ENCODE measurements around the gene DZANK1.
"Not testable (repeated sequence)": the region's sequence is repeated elsewhere in the genome, so short reads cannot be mapped to it uniquely, and the experiment has no call there.

DNA sequence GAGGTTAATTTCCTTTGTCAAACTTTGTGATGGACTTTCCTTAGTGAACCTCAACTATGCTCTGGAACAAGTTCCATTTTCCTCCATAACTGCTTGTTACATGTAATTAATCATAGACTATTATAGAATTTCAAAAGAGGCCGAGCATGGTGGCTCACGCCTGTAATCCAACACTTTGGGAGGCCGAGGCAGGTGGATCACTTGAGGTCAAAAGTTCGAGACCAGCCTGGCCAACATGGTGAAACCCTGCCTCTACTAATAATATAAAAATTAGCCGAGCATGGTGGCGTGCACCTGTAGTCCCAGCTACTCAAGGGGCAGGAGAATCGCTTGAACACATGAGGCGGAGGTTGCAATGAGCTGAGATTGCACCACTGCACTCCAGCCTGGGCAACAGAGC is 68.1 kb downstream of the DZANK1 start:
- TF ChIP-seq EZH2 (IDR thresholded peaks at IDR 0.05; ENCODE audit: low read length), result not testable (repeated sequence)
- TF ChIP-seq, protein P1, sequence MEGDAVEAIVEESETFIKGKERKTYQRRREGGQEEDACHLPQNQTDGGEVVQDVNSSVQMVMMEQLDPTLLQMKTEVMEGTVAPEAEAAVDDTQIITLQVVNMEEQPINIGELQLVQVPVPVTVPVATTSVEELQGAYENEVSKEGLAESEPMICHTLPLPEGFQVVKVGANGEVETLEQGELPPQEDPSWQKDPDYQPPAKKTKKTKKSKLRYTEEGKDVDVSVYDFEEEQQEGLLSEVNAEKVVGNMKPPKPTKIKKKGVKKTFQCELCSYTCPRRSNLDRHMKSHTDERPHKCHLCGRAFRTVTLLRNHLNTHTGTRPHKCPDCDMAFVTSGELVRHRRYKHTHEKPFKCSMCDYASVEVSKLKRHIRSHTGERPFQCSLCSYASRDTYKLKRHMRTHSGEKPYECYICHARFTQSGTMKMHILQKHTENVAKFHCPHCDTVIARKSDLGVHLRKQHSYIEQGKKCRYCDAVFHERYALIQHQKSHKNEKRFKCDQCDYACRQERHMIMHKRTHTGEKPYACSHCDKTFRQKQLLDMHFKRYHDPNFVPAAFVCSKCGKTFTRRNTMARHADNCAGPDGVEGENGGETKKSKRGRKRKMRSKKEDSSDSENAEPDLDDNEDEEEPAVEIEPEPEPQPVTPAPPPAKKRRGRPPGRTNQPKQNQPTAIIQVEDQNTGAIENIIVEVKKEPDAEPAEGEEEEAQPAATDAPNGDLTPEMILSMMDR (optimal IDR thresholded peaks at IDR 0.05 in 1 of 3, IDR thresholded peaks at IDR 0.05 in 1 of 3, conservative IDR thresholded peaks at IDR 0.05 in 1 of 3; ENCODE audit: extremely low read depth in 1 of 3, insufficient read depth in 2 of 3, low read length in 3 of 3), result not testable (repeated sequence)

Measured in keratinocyte (primary cell).